Smooth muscle cell (in vitro differentiated cells): ENCODE data around the gene DDT. TPM values are rescaled to one million over a fixed set of nuclear protein-coding genes. Genes with fewer than 3 reads are reported as not detected.

Source experiments
- DNase-seq: peaks from one replicate; lab custom pipeline; 2025; ENCODE audit not compliant: unreplicated experiment; lab: John Stamatoyannopoulos, UW
- H2AFZ ChIP-seq: fragments of 200-600 bp; sonication (generic); 2 replicates; pipeline ENCODE4 v1.6.0; 2016; ENCODE audit warnings: antibody characterized with exemption, low read depth, mild to moderate bottlenecking
- H3F3A ChIP-seq: fragments of 200-600 bp; sonication (generic); 2 replicates; pipeline ENCODE4 v1.6.0; 2017; ENCODE audit warnings: antibody characterized with exemption, low read depth
- H3K27ac ChIP-seq: fragments of 200-600 bp; sonication (generic); 2 replicates; pipeline ENCODE4 v1.5.1; 2016; ENCODE audit warnings: low read depth, mild to moderate bottlenecking
- H3K27me3 ChIP-seq: fragments of 200-600 bp; sonication (generic); 2 replicates; pipeline ENCODE4 v1.6.1; 2016; ENCODE audit warnings: low read depth, mild to moderate bottlenecking
- H3K36me3 ChIP-seq: fragments of 200-600 bp; sonication (generic); 2 replicates; pipeline ENCODE4 v1.5.1; 2016; ENCODE audit warnings: low read depth
- H3K4me1 ChIP-seq: fragments of 200-600 bp; sonication (generic); 2 replicates; pipeline ENCODE4 v1.5.1; 2016; ENCODE audit warnings: low read depth
- H3K4me2 ChIP-seq: fragments of 200-600 bp; sonication (generic); 2 replicates; pipeline ENCODE4 v1.6.0; 2016; ENCODE audit warnings: mild to moderate bottlenecking
- H3K4me3 ChIP-seq: fragments of 200-600 bp; sonication (generic); 2 replicates; pipeline ENCODE4 v1.5.1; 2016; ENCODE audit warnings: mild to moderate bottlenecking
- H3K79me2 ChIP-seq: fragments of 200-600 bp; sonication (generic); 2 replicates; pipeline ENCODE4 v1.6.0; 2016; ENCODE audit warnings: low read depth, mild to moderate bottlenecking
- H3K9ac ChIP-seq: fragments of 200-600 bp; sonication (generic); 2 replicates; pipeline ENCODE4 v1.6.0; 2016; ENCODE audit warnings: low read depth
- H3K9me3 ChIP-seq: fragments of 200-600 bp; sonication (generic); replicated peaks from 2 replicates; pipeline ENCODE4 v1.5.1; 2016; ENCODE audit warnings: low read depth
- H4K20me1 ChIP-seq: fragments of 200-600 bp; sonication (generic); 2 replicates; pipeline ENCODE4 v1.6.0; 2016; ENCODE audit warnings: low read depth
- CTCF ChIP-seq: fragments of 200-600 bp; sonication (generic); IDR thresholded peaks from 2 replicates; pipeline ENCODE4 v1.5.1; 2017; ENCODE audit warnings: borderline replicate concordance, mild to moderate bottlenecking, antibody characterized with exemption; ENCODE audit not compliant: insufficient read depth, poor library complexity, severe bottlenecking
- WGBS: methylation state at CpG from one replicate; pipeline ENCODE4 v1.1.7; 2016; ENCODE audit warnings: low lambda C conversion rate; 5-methylcytosine and 5-hydroxymethylcytosine counted together
- polyA plus RNA-seq: library from polyadenylated mRNA; unstranded; fragments of >200 nt; fragmentation: Nextera tagmentation; extraction: Ambion mirVana; gene quantifications from 2 replicates; pipeline ENCODE4 v1.2.1, GENCODE V29; 2016
- total RNA-seq: library from RNA; depleted of rRNA; stranded (reverse); fragments of >200 nt; gene quantifications from 2 replicates; pipeline ENCODE4 v1.2.3, GENCODE V29; 2014

Gene DDT
- total and polyA plus RNA-seq, 2 experiments from 2014 or later = 57.8 to 119 TPM

- no peak for TF ChIP-seq CTCF
- H3K9me3 ChIP-seq = no peaks in the 10 kb centered on the region
- no peak overlapping the region for H3K4me3 ChIP-seq
- H3K79me2 ChIP-seq = peaks cover 22% of the 10 kb centered on the region
- H3K36me3 ChIP-seq = no peaks in the 10 kb centered on the region
- no peak overlapping the region for H3K4me2 ChIP-seq
- peaks cover 12% of the 10 kb centered on the region for H3K4me1 ChIP-seq
- no peaks in the 10 kb centered on the region for H3K27me3 ChIP-seq
- DNase-seq = no peak
- 92% methylated on average over 6 of the region's 6 CpGs for WGBS
- peaks cover 8% of the 10 kb centered on the region for H3F3A ChIP-seq
- H3K9ac ChIP-seq = no peak overlapping the region
- no peak overlapping the region for H3K27ac ChIP-seq
- H4K20me1 ChIP-seq = peaks cover 8% of the 10 kb centered on the region
- no peak overlapping the region for H2AFZ ChIP-seq
These were observed 34.4 kb upstream of the DDT start for GRCh38 chr22:24008381-24009226.

GRCh38 chr22:24008022-24008283 is 33.7 kb upstream of the DDT start:
- no peaks in the 10 kb centered on the region for H3K36me3 ChIP-seq
- no peak overlapping the region for H2AFZ ChIP-seq
- H3K4me2 ChIP-seq = no peak overlapping the region
- H3K27ac ChIP-seq = no peak overlapping the region
- 72% methylated on average over 1 of the region's 1 CpG for WGBS
- no peak overlapping the region for H3K9ac ChIP-seq
- no peak for DNase-seq
- H4K20me1 ChIP-seq = peaks cover 8% of the 10 kb centered on the region
- TF ChIP-seq CTCF = no peak
- H3F3A ChIP-seq = peaks cover 8% of the 10 kb centered on the region
- peaks cover 12% of the 10 kb centered on the region for H3K4me1 ChIP-seq
- H3K27me3 ChIP-seq = no peaks in the 10 kb centered on the region
- no peak overlapping the region for H3K4me3 ChIP-seq
- no peaks in the 10 kb centered on the region for H3K9me3 ChIP-seq
- peaks cover 16% of the 10 kb centered on the region for H3K79me2 ChIP-seq

- H3K9me3 ChIP-seq = no peaks in the 10 kb centered on the region
- H4K20me1 ChIP-seq = peaks cover 5% of the 10 kb centered on the region
- no peaks in the 10 kb centered on the region for H3K36me3 ChIP-seq
- peaks cover 11% of the 10 kb centered on the region for H3K4me1 ChIP-seq
- no peak for TF ChIP-seq CTCF
- H2AFZ ChIP-seq = no peak overlapping the region
- no peak overlapping the region for H3K27ac ChIP-seq
- no peaks in the 10 kb centered on the region for H3K27me3 ChIP-seq
- H3F3A ChIP-seq = peaks cover 8% of the 10 kb centered on the region
- peaks cover 11% of the 10 kb centered on the region for H3K79me2 ChIP-seq
- 84% methylated on average over 8 of the region's 8 CpGs for WGBS
- H3K4me3 ChIP-seq = no peak overlapping the region
- DNase-seq = no peak
- no peak overlapping the region for H3K9ac ChIP-seq
- no peak overlapping the region for H3K4me2 ChIP-seq
These were observed 33.2 kb upstream of the DDT start for GRCh38 chr22:24007253-24008021.
